HEK293T (cell line): ENCODE measurements around the gene ADAMTS3.

Source experiments
- CTCF ChIA-PET: fragments of 350-600 bp; formaldehyde crosslinking; extraction: SDS; loops from one replicate; lab custom pipeline; 2021; ENCODE audit warnings: antibody characterized with exemption, inconsistent platforms; lab: Yijun Ruan, JAX
- POLR2A ChIA-PET: fragments of 350-600 bp; formaldehyde crosslinking; extraction: SDS; loops from one replicate; lab custom pipeline; 2020; ENCODE audit warnings: antibody characterized with exemption, inconsistent platforms; lab: Yijun Ruan, JAX
- DNase-seq: peaks from one replicate; pipeline ENCODE4 v3.0.0; 2012; ENCODE audit warnings: mixed read lengths; ENCODE audit errors: extremely low spot score
- ARNT ChIP-seq: fragments of 450-650 bp; IDR thresholded peaks from 2 replicates; pipeline ENCODE4 v1.6.1; 2017; ENCODE audit warnings: mild to moderate bottlenecking
- BHLHE40 ChIP-seq: fragments of 450-650 bp; IDR thresholded peaks from 2 replicates; pipeline ENCODE4 v1.6.1; 2016; ENCODE audit warnings: mild to moderate bottlenecking, moderate library complexity, borderline replicate concordance
- CTBP1 ChIP-seq: fragments of 450-650 bp; IDR thresholded peaks from 2 replicates; pipeline ENCODE4 v1.6.1; 2016; ENCODE audit warnings: borderline replicate concordance
- ELF4 ChIP-seq: fragments of 450-650 bp; IDR thresholded peaks from 2 replicates; pipeline ENCODE4 v1.6.1; 2017; ENCODE audit warnings: antibody characterized with exemption
- FOXA1 ChIP-seq: fragments of 450-650 bp; IDR thresholded peaks from 2 replicates; pipeline ENCODE4 v1.6.1; 2016; ENCODE audit warnings: mild to moderate bottlenecking
- FOXK2 ChIP-seq: fragments of 450-650 bp; IDR thresholded peaks from 2 replicates; pipeline ENCODE4 v1.6.1; 2016; ENCODE audit warnings: mild to moderate bottlenecking
- FOXM1 ChIP-seq: fragments of 450-650 bp; IDR thresholded peaks from 2 replicates; pipeline ENCODE4 v1.6.1; 2017; ENCODE audit warnings: mild to moderate bottlenecking, borderline replicate concordance
- HDGF ChIP-seq: fragments of 450-650 bp; IDR thresholded peaks from 2 replicates; pipeline ENCODE4 v1.6.1; 2017; ENCODE audit warnings: antibody characterized with exemption, borderline replicate concordance
- L3MBTL2 ChIP-seq: fragments of 450-650 bp; conservative IDR thresholded peaks from 2 replicates; pipeline ENCODE4 v1.6.1; 2016; ENCODE audit warnings: mild to moderate bottlenecking
- LEF1 ChIP-seq: fragments of 450-650 bp; IDR thresholded peaks from 2 replicates; pipeline ENCODE4 v1.6.1; 2017; ENCODE audit warnings: mild to moderate bottlenecking, borderline replicate concordance
- NFRKB ChIP-seq: fragments of 450-650 bp; IDR thresholded peaks from 2 replicates; pipeline ENCODE4 v1.6.1; 2016; ENCODE audit warnings: mild to moderate bottlenecking, moderate library complexity
- PKNOX1 ChIP-seq: fragments of 450-650 bp; IDR thresholded peaks from 2 replicates; pipeline ENCODE4 v1.6.1; 2016
- SP1 ChIP-seq: fragments of 450-650 bp; IDR thresholded peaks from 2 replicates; pipeline ENCODE4 v1.6.1; 2017
- SUZ12 ChIP-seq: fragments of 450-650 bp; IDR thresholded peaks from 2 replicates; pipeline ENCODE4 v1.6.1; 2016; ENCODE audit warnings: mild to moderate bottlenecking
- TARDBP ChIP-seq: fragments of 450-650 bp; IDR thresholded peaks from 2 replicates; pipeline ENCODE4 v1.6.1; 2016
- ZNF384 ChIP-seq: fragments of 450-650 bp; IDR thresholded peaks from 2 replicates; pipeline ENCODE4 v1.6.1; 2016

ADAMTS3 gene

DNA sequence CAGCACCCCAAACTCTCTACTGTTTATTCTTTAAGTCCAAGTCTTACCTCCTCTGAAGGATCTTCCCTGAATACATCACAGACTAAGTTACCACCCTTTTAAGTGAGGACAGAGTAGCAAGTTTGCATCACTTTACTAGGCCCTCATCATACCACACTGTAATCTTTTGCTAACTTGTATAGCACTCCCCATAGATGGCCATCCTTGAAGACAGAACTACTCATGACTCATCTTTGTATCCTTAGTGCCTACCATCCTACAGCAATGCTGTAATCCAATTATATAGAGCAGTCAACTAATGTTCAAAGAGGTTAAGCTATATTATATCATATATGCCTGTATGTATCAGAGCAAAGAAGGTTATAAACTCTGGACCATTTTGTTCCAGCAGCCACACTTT, 101.4 kb downstream of the ADAMTS3 start:
- ChIA-PET CTCF (no interaction called here), POLR2A (no interaction called here)
- DNase-seq: no peak
- TF ChIP-seq L3MBTL2 (no peak), SUZ12 (no peak), HDGF (no peak), NFRKB (no peak), ZNF384 (no peak), CTBP1 (no peak), FOXA1 (no peak), SP1 (no peak), ARNT (no peak), BHLHE40 (no peak), PKNOX1 (no peak), ELF4 (no peak), FOXM1 (no peak)

DNA sequence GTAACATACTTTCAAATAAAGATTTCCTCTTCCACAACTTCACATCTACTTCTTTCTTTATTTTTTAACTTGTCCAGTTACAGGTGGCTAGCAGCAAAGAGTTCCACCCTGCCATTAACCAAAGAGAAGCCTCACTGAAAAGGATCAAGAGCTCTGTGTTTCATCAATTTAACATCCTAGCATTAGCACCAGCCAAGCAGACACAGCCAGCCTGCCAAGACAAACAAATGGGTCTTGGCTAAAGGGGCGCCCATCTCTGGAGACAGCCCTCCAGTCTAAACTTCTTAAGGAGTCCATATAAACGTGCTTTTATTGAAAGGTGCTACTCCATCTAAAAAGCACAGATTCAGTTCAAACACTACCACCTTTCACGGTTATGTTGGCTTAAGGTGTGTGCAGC, 105.3 kb downstream of the ADAMTS3 start:
- ChIA-PET CTCF (interaction anchor here (1.3 kb wide), 1 partner anchor 137 kb away, joined by 4 read pairs; no protein-coding TSS in a partner anchor), POLR2A (no interaction called here)
- no peak for DNase-seq
- TF ChIP-seq ELF4 (no peak), FOXK2 (no peak), NFRKB (no peak), SP1 (no peak), ZNF384 (no peak), L3MBTL2 (no peak), BHLHE40 (no peak), HDGF (no peak), FOXA1 (no peak), PKNOX1 (no peak), FOXM1 (no peak), LEF1 (no peak)

DNA sequence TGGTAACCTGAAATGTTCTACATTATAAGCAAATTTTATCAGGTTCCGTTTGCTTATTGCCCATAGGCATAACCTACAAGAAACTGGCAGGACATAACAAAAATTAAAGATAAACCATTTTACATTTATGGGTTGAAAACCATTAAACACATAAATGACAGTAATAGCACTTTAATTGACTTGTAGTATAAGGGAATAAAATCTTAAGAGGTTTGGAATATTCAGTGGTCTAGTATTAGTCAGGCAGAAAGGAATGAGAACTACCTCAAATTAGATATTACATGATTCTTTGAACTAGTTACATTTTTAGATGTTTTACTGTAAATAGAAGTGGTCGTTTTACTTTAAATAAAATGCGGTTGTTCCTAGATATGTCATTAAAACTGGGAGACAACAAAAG, 111.9 kb downstream of the ADAMTS3 start:
- TF ChIP-seq CTBP1 (no peak), HDGF (no peak), ELF4 (no peak), ARNT (no peak), NFRKB (no peak)
- no peak for DNase-seq
- ChIA-PET CTCF (interaction anchor here (0.6 kb wide), 1 partner anchor 222 kb away, joined by 3 read pairs; no protein-coding TSS in a partner anchor), POLR2A (no interaction called here)

DNA sequence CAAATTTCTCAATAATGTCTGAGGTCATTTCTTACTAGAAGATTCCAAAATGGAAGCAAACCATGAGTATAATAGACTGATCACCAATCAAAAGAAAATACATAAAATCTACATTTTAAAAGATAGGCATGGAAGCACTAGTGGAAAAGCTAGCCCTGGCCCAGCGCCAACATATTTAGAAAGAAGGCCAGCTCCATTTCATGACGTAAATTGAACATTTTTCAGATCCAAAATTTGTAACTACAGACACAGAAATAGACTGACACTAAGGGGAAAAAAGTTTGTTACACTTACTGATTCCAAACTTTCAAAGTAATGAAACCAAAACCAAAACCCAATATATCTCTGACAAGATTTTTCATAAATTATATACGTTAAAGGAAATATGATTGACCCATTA, 117.7 kb downstream of the ADAMTS3 start:
- TF ChIP-seq CTBP1 (no peak), TARDBP (no peak), PKNOX1 (no peak), HDGF (no peak), SUZ12 (no peak), L3MBTL2 (no peak), FOXM1 (no peak), ZNF384 (no peak), BHLHE40 (no peak), FOXA1 (no peak), FOXK2 (no peak), LEF1 (no peak), SP1 (no peak), ARNT (no peak), NFRKB (no peak), ELF4 (no peak)
- ChIA-PET CTCF (interaction anchor here (0.9 kb wide), 1 partner anchor 568 kb away, joined by 3 read pairs; no protein-coding TSS in a partner anchor), POLR2A (no interaction called here)
- no peak for DNase-seq

DNA sequence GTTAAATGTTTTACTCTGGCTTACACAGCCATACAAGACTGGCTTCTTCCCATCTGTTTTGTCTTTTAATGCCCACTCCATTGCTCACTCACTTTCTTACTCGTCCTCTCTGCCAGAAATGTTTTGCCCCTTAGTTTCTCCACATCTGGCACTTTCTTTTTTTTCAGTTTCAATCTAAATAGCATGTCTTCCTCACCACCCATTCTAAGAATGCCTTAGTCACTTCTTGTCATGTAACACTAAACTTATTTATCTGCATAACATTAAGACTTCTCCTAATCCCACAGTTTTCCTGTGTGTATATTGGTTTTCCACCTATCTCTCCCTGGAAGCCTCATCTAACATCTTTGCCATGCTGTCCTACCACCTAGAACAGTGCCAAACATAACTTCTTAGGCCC, 119.3 kb downstream of the ADAMTS3 start:
- no peak for DNase-seq
- POLR2A ChIA-PET: no interaction called here
- CTCF ChIA-PET: no interaction called here
- TF ChIP-seq ARNT (no peak), FOXK2 (no peak), L3MBTL2 (no peak), ZNF384 (no peak), FOXA1 (no peak), TARDBP (no peak), NFRKB (no peak), FOXM1 (no peak), SUZ12 (no peak), PKNOX1 (no peak), ELF4 (no peak), SP1 (no peak), LEF1 (no peak), CTBP1 (no peak), BHLHE40 (no peak), HDGF (no peak)

- DNase-seq: no peak
- no peak for TF ChIP-seq TARDBP
- no peak for TF ChIP-seq LEF1
- no peak for TF ChIP-seq HDGF
- no peak for TF ChIP-seq NFRKB
- TF ChIP-seq SUZ12: no peak
- no peak for TF ChIP-seq ZNF384
- no peak for TF ChIP-seq FOXA1
- TF ChIP-seq SP1: no peak
- no peak for TF ChIP-seq ELF4
- no peak for TF ChIP-seq PKNOX1
- TF ChIP-seq ARNT: no peak
- TF ChIP-seq L3MBTL2: no peak
- TF ChIP-seq BHLHE40: no peak
- TF ChIP-seq FOXM1: no peak
- no peak for TF ChIP-seq FOXK2
- TF ChIP-seq CTBP1: no peak
- ChIA-PET POLR2A (no interaction called here), CTCF (no interaction called here)
These were observed 120.8 kb downstream of the ADAMTS3 start for GRCh38 chr4:72448231-72448630.
